ENCODE results near the gene FOSL2. TPM values are rescaled to one million over a fixed set of nuclear protein-coding genes. Genes with fewer than 3 reads are reported as not detected.

Gene FOSL2
- total and polyA plus RNA-seq, 10 of the 15 experiments (the other 5 are each of a cell fraction or from before 2014, with no cell fraction given): 0.05 to 1.3 (median 0.34) TPM

- TF ChIP-seq, protein P1, sequence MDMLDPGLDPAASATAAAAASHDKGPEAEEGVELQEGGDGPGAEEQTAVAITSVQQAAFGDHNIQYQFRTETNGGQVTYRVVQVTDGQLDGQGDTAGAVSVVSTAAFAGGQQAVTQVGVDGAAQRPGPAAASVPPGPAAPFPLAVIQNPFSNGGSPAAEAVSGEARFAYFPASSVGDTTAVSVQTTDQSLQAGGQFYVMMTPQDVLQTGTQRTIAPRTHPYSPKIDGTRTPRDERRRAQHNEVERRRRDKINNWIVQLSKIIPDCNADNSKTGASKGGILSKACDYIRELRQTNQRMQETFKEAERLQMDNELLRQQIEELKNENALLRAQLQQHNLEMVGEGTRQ (IDR thresholded peaks at IDR 0.05; ENCODE audit: borderline replicate concordance, low read depth, low read length): no peak
- TF ChIP-seq CEBPB (IDR thresholded peaks at IDR 0.05; ENCODE audit: borderline replicate concordance in 1 of 2, low read depth in 2 of 2, low read length in 2 of 2): no peak
These were observed 52.3 kb downstream of the FOSL2 start (continued) for GRCh38 chr2:28444956-28445355.

DNA sequence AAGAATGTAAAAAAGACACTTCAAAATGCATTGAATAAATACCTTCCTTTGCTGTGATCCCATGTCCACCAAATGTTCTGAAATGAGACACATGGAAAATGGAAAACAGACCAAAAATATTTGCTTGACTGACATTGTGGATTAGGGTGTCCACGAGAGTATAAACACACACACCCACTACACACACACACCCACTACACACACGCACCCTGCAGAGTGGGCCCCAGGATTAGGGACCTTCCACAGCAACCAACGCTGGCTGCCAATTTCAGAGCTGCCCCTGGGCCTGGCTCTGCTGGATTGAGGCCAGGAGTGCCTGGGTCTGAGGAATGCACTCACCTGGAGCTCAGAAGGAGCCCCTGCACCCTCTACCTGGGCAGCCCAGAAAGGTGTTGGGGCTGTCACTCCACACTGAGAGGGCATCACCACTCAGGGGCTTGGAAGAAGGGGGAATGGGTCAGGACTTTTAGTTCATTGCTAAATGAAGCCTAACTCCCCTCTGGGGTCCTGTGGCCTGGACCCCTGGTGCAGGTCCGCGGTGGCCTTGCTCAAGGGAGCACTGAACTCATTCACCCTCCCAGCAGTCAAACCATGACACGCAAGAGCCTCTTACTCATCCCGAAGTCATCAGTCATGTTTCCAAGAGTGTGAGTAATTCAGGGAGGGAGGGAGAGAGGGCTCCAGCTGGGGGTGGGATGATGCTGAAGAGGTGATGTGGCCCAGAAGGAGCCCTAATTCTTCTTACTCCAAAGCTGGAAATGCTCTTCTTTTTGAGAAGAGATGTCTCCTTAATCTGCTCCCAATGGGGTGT lies 53.0 kb downstream of the FOSL2 start:
- no peak for TF ChIP-seq BMI1 (IDR thresholded peaks at IDR 0.05; ENCODE audit: borderline replicate concordance)
- TF ChIP-seq, protein P2, sequence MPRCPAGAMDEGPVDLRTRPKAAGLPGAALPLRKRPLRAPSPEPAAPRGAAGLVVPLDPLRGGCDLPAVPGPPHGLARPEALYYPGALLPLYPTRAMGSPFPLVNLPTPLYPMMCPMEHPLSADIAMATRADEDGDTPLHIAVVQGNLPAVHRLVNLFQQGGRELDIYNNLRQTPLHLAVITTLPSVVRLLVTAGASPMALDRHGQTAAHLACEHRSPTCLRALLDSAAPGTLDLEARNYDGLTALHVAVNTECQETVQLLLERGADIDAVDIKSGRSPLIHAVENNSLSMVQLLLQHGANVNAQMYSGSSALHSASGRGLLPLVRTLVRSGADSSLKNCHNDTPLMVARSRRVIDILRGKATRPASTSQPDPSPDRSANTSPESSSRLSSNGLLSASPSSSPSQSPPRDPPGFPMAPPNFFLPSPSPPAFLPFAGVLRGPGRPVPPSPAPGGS (IDR thresholded peaks at IDR 0.05; ENCODE audit: borderline replicate concordance, insufficient read depth, low read depth, low read length, poor library complexity, severe bottlenecking): peak; percentile 56
- intact Hi-C loops (cut with micrococcal nuclease; ENCODE audit: unreplicated experiment) (no loop called here), in situ Hi-C loops (cut with MboI) (no loop called here)
- CTCF ChIA-PET: no interaction called here
- WGBS (ENCODE audit: insufficient coverage, insufficient replicate concordance, low lambda C conversion rate, missing lambda C conversion rate): 28% methylated on average over 7 of the region's 7 CpGs
- SMC1A ChIA-PET (ENCODE audit: uncharacterized antibody, unreplicated experiment): interaction anchor here (0.6 to 1.1 kb wide), 2 partner anchors 138 to 741 kb away, joined by 3 to 4 read pairs; no protein-coding TSS in a partner anchor
- Histone ChIP-seq H4K20me1 (ENCODE audit: control insufficient read depth, insufficient read depth) (no peaks in the 10 kb centered on the region), H3K4me2 (ENCODE audit: control insufficient read depth, insufficient read depth) (no peak overlapping the region), H3K9ac (ENCODE audit: control insufficient read depth, insufficient read depth, low read length) (no peak overlapping the region), H3K36me3 (ENCODE audit: control insufficient read depth in 2 of 2, insufficient read depth in 2 of 2, low read length in 1 of 2) (no peaks in the 10 kb centered on the region), H3K4me3 (no peak overlapping the region), H3K9me3 (replicated peaks; ENCODE audit: control insufficient read depth, insufficient read depth, low read length) (no peaks in the 10 kb centered on the region; the same call in 2 of the 3 replicates), H3K79me2 (ENCODE audit: control insufficient read depth, insufficient read depth, low read length) (no peaks in the 10 kb centered on the region), H3K27ac (ENCODE audit: control insufficient read depth, insufficient read depth) (no peak overlapping the region), H2AFZ (ENCODE audit: control insufficient read depth, low read depth, low read length) (no peak overlapping the region), H3K27me3 (replicated peaks in 1 of 2; ENCODE audit: control insufficient read depth in 2 of 2, insufficient read depth in 2 of 2, low read length in 1 of 2) (0 out of 4 replicates have a peak, but pooled peaks cover 0 to 3% of the 10 kb centered on the region in 2 experiments), H3K4me1 (ENCODE audit: control insufficient read depth, insufficient read depth, low read length) (0 out of 2 replicates have a peak, but pooled peaks cover 3% of the 10 kb centered on the region)
- FAIRE-seq (no peak), DNase-seq (ENCODE audit: low read depth, low spot score) (no peak), ATAC-seq (no peak)
- no TSS peak for BruUV-seq (replicated peaks)
- POLR2A ChIA-PET: no interaction called here
- RAD21 ChIA-PET (ENCODE audit: unreplicated experiment): no interaction called here

Measured in GM12878 (cell line).